GM12878 (cell line): Measurements from ENCODE around the gene CD8B. TPM values are rescaled to one million over a fixed set of nuclear protein-coding genes. Genes with fewer than 3 reads are reported as not detected.

ENCODE experiments used
- ATAC-seq: fragments of 200-7000 bp; cut with Tn5 transposase; 3 replicates; pipeline ENCODE4 v1.9.1; 2020; ENCODE audit warnings: mild to moderate bottlenecking, moderate library complexity
- BruUV-seq: library from RNA; stranded (reverse); fragments of 400-500 nt; replicated peaks from 2 replicates; lab custom pipeline; 2021; lab: Mats Ljungman, UMichigan
- CTCF ChIA-PET: fragments of 300-600 bp; sonication (Branson Sonifier 250); formaldehyde crosslinking; extraction: SDS; loops from one replicate; lab custom pipeline; 2021; ENCODE audit warnings: inconsistent platforms; lab: Yijun Ruan, JAX
- POLR2A ChIA-PET: fragments of 350-600 bp; formaldehyde crosslinking; extraction: SDS; loops from one replicate; lab custom pipeline; 2021; ENCODE audit warnings: inconsistent platforms; lab: Charles Lee
- RAD21 ChIA-PET: fragments of 300-600 bp; sonication (Branson Sonifier 250); formaldehyde crosslinking; loops from one replicate; lab custom pipeline; 2023; ENCODE audit warnings: antibody characterized with exemption; ENCODE audit not compliant: unreplicated experiment; lab: Charles Lee
- SMC1A ChIA-PET: fragments of 300-600 bp; sonication (Branson Sonifier 250); formaldehyde crosslinking; loops from one replicate; lab custom pipeline; 2023; ENCODE audit not compliant: unreplicated experiment, uncharacterized antibody; lab: Charles Lee
- DNase-seq: peaks from one replicate; pipeline ENCODE4 v3.0.0-alpha.2; 2011; ENCODE audit warnings: low read depth, low spot score
- FAIRE-seq: peaks from 3 replicates; lab custom pipeline; 2011; peaks lifted over from hg19 to GRCh38; lab: Jason Lieb, UNC
- H2AFZ ChIP-seq: 2 replicates; pipeline ENCODE4 v1.6.0; 2011; ENCODE audit warnings: low read depth, low read length, control low read depth; ENCODE audit not compliant: control insufficient read depth
- H3K27ac ChIP-seq: 2 replicates; pipeline ENCODE4 v1.5.1; 2011; ENCODE audit warnings: control low read depth; ENCODE audit not compliant: control insufficient read depth, insufficient read depth
- H3K27me3 ChIP-seq, 2 experiments: replicated peaks in 1 of 2; 2 replicates each; pipeline versions ENCODE4 v1.6.0 to v1.6.1; 2011; ENCODE audit warnings: low read length in 1 of 2; ENCODE audit not compliant: control insufficient read depth in 2 of 2, insufficient read depth in 2 of 2
- H3K36me3 ChIP-seq, 2 experiments: 2 replicates each; pipeline ENCODE4 v1.5.1; 2011; ENCODE audit warnings: low read length in 1 of 2; ENCODE audit not compliant: control insufficient read depth in 2 of 2, insufficient read depth in 2 of 2
- H3K4me1 ChIP-seq: 2 replicates; pipeline ENCODE4 v1.6.1; 2011; ENCODE audit warnings: mild to moderate bottlenecking, low read length, moderate library complexity, mixed read lengths; ENCODE audit not compliant: control insufficient read depth, insufficient read depth
- H3K4me2 ChIP-seq: 2 replicates; pipeline ENCODE4 v1.6.0; 2011; ENCODE audit warnings: control low read depth; ENCODE audit not compliant: control insufficient read depth, insufficient read depth
- H3K4me3 ChIP-seq: fragments of 200-600 bp; sonication (generic); 2 replicates; pipeline ENCODE4 v1.5.1; 2016
- H3K79me2 ChIP-seq: 2 replicates; pipeline ENCODE4 v1.6.0; 2011; ENCODE audit warnings: low read length; ENCODE audit not compliant: control insufficient read depth, insufficient read depth
- H3K9ac ChIP-seq: 2 replicates; pipeline ENCODE4 v1.8.0; 2011; ENCODE audit warnings: low read length, control low read depth, mixed read lengths; ENCODE audit not compliant: control insufficient read depth, insufficient read depth
- H3K9me3 ChIP-seq: replicated peaks from 3 replicates; pipeline ENCODE4 v1.5.1; 2011; ENCODE audit warnings: mild to moderate bottlenecking, low read length; ENCODE audit not compliant: control insufficient read depth, insufficient read depth
- H4K20me1 ChIP-seq: 2 replicates; pipeline ENCODE4 v1.6.0; 2011; ENCODE audit not compliant: control insufficient read depth, insufficient read depth
- BCLAF1 ChIP-seq: fragments of 450-650 bp; IDR thresholded peaks from 2 replicates; pipeline ENCODE4 v1.6.1; 2017; ENCODE audit warnings: antibody characterized with exemption, mild to moderate bottlenecking, moderate library complexity
- FOS ChIP-seq: IDR thresholded peaks from 3 replicates; pipeline ENCODE4 v1.6.1; 2011; ENCODE audit warnings: borderline replicate concordance; ENCODE audit not compliant: insufficient read length; ENCODE audit errors: extremely low read depth
- JUNB ChIP-seq: IDR thresholded peaks from 2 replicates; pipeline ENCODE4 v1.6.1; 2016; ENCODE audit warnings: antibody characterized with exemption, mild to moderate bottlenecking
- JUND ChIP-seq: IDR thresholded peaks from 2 replicates; pipeline ENCODE4 v1.6.1; 2012; ENCODE audit warnings: low read depth, mild to moderate bottlenecking, low read length, improper control_type of control experiment, moderate library complexity
- KDM1A ChIP-seq: fragments of 200-600 bp; sonication (generic); IDR thresholded peaks from 2 replicates; pipeline ENCODE4 v1.6.1; 2016; ENCODE audit warnings: borderline replicate concordance
- MEF2A ChIP-seq: IDR thresholded peaks from 2 replicates; pipeline ENCODE4 v1.6.1; 2011; ENCODE audit warnings: low read depth, mild to moderate bottlenecking, low read length, moderate library complexity; ENCODE audit not compliant: insufficient read depth
- MEF2B ChIP-seq: fragments of 450-650 bp; IDR thresholded peaks from 2 replicates; pipeline ENCODE4 v1.6.1; 2018; ENCODE audit warnings: mild to moderate bottlenecking, moderate library complexity; ENCODE audit not compliant: partially characterized antibody, poor library complexity, severe bottlenecking
- PML ChIP-seq: IDR thresholded peaks from 2 replicates; pipeline ENCODE4 v1.6.1; 2012; ENCODE audit warnings: low read length, inconsistent platforms
- POU2F2 ChIP-seq: IDR thresholded peaks from 3 replicates; pipeline ENCODE4 v1.6.1; 2011; ENCODE audit warnings: low read depth, mild to moderate bottlenecking, low read length, borderline replicate concordance
- RELB ChIP-seq: fragments of 450-650 bp; IDR thresholded peaks from 2 replicates; pipeline ENCODE4 v1.6.1; 2017; ENCODE audit warnings: low read depth, mild to moderate bottlenecking, moderate library complexity
- SMC3 ChIP-seq: IDR thresholded peaks from 2 replicates; pipeline ENCODE4 v1.6.1; 2011; ENCODE audit warnings: low read length, improper control_type of control experiment, borderline replicate concordance
- SUPT20H ChIP-seq: IDR thresholded peaks from 2 replicates; pipeline ENCODE4 v1.6.1; 2011; ENCODE audit warnings: low read depth, mild to moderate bottlenecking, low read length, moderate library complexity, borderline replicate concordance; ENCODE audit not compliant: control insufficient read depth
- TAF1 ChIP-seq: IDR thresholded peaks from 2 replicates; pipeline ENCODE4 v1.6.1; 2011; ENCODE audit warnings: mild to moderate bottlenecking, low read depth, low read length, borderline replicate concordance
- YBX1 ChIP-seq: fragments of 450-650 bp; IDR thresholded peaks from 2 replicates; pipeline ENCODE4 v1.6.1; 2016; ENCODE audit warnings: antibody characterized with exemption
- ZNF622 ChIP-seq: fragments of 450-650 bp; IDR thresholded peaks from 2 replicates; pipeline ENCODE4 v1.6.1; 2017; ENCODE audit warnings: mild to moderate bottlenecking, inconsistent platforms
- ZSCAN29 ChIP-seq: fragments of 450-650 bp; IDR thresholded peaks from 2 replicates; pipeline ENCODE4 v1.6.1; 2017; ENCODE audit warnings: mild to moderate bottlenecking, moderate library complexity
- WGBS: methylation state at CpG from one replicate; pipeline ENCODE4 v1.1.6; 2016; ENCODE audit warnings: low lambda C conversion rate; ENCODE audit not compliant: insufficient replicate concordance, insufficient coverage; ENCODE audit errors: missing lambda C conversion rate; 5-methylcytosine and 5-hydroxymethylcytosine counted together
- in situ Hi-C: fragments of 300-500 bp; cut with MboI; formaldehyde crosslinking; loops from 9 replicates; pipeline ENCODE4 v1.14.3; 2018; ENCODE audit warnings: mixed read lengths
- intact Hi-C: fragments of 100-400 bp; cut with micrococcal nuclease; formaldehyde crosslinking; loops from one replicate; pipeline ENCODE4 v1.14.2; 2022; ENCODE audit not compliant: unreplicated experiment
- polyA plus RNA-seq, 11 experiments: library from polyadenylated mRNA; depleted of rRNA in 4 of 11; unstranded in 6 of 11; stranded (reverse) in 5 of 11; fragments of >200 nt; fragmentation: Nextera tagmentation in 4 of 11; fragmentation: Illumina TruSeq in 1 of 11; extraction: Ambion mirVana in 4 of 11; extraction: Trizol in 1 of 11; gene quantifications; 1 replicate in 1 of 11; 2 replicates in 10 of 11; pipeline versions ENCODE4 v1.2.1 to v1.2.3, GENCODE V29; 2011 to 2016; ENCODE audit warnings: inconsistent platforms in 2 of 11, missing spikeins in 2 of 11, low read depth in 1 of 11
- total RNA-seq, 4 experiments: library from RNA; depleted of rRNA in 3 of 4; stranded (reverse); fragments of >200 nt in 3 of 4; fragmentation: Illumina TruSeq in 1 of 4; extraction: Trizol in 1 of 4; gene quantifications; 2 replicates each; pipeline versions ENCODE4 v1.2.1 to v1.2.3, GENCODE V29; 2013 to 2021
- TF ChIP-seq, protein P1 (sequence below): IDR thresholded peaks from 2 replicates; pipeline ENCODE4 v1.6.1; 2011; ENCODE audit warnings: borderline replicate concordance, low read depth, mild to moderate bottlenecking, moderate library complexity, mixed read lengths, low read length; ENCODE audit not compliant: insufficient read depth; ENCODE audit errors: extremely low read length

CD8B gene
- total and polyA plus RNA-seq, 10 of the 15 experiments (the other 5 are each of a cell fraction or from before 2014, with no cell fraction given): 0.21 TPM; not detected in 9

DNA sequence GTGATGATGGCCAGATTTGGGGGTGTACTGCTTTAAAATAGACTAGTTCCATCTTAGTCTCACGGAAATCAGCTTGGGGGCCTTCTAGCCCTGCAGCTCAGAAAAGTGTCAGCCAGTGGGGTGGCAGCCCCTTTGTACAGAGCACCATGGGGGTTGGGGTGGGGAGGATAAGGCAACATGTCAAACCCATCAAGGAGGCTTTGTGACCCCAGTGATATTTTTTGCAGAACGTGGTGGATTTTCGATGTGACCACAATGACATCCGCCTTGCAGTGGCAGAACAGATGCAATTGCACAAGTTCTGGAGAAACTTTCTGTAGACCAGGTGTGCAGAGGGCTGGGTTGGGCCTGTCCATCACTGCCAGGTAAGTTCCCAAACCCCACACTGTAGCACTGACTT is 67.9 kb downstream of the CD8B start (continued):
- TF ChIP-seq TAF1 (no peak), BCLAF1 (no peak), JUND (no peak), MEF2B (no peak), MEF2A (no peak), SMC3 (no peak)
- TF ChIP-seq, protein P1, sequence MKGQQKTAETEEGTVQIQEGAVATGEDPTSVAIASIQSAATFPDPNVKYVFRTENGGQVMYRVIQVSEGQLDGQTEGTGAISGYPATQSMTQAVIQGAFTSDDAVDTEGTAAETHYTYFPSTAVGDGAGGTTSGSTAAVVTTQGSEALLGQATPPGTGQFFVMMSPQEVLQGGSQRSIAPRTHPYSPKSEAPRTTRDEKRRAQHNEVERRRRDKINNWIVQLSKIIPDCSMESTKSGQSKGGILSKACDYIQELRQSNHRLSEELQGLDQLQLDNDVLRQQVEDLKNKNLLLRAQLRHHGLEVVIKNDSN: no peak

DNA sequence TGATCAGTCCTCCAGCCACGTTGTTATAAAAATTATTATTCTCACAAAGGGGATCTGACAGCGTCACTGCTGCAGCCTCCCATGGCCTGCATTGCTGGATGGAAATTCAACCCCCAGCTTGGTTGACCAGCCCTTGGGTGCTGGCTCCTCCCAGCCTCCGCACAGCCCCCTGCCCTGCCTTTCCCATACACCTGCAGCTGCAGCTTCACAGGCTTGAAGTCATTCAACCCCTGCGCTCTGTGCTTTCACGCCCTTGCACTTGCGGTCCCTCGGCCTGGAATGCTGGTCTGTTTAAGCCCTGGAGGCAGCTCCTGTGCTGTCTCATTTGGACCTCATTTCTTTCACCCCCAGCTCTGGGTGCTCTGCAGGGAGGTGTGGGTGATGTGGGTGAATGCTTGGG is 70.1 kb downstream of the CD8B start:
- Histone ChIP-seq H3K36me3 (no peaks in the 10 kb centered on the region), H4K20me1 (no peaks in the 10 kb centered on the region), H3K79me2 (no peaks in the 10 kb centered on the region), H2AFZ (no peak overlapping the region), H3K4me1 (no peaks in the 10 kb centered on the region), H3K9me3 (peaks cover 5% of the 10 kb centered on the region), H3K4me3 (no peak overlapping the region), H3K27me3 (peaks cover 9 to 21% of the 10 kb centered on the region in 2 experiments), H3K9ac (no peak overlapping the region), H3K27ac (no peak overlapping the region), H3K4me2 (no peak overlapping the region)
- FAIRE-seq (no peak), ATAC-seq (no peak), DNase-seq (no peak)
- BruUV-seq: no TSS peak
- in situ Hi-C loops: no loop called here
- ChIA-PET RAD21 (no interaction called here), SMC1A (no interaction called here), CTCF (no interaction called here), POLR2A (no interaction called here)
- intact Hi-C loops: no loop called here
- 49% methylated on average over 7 of the region's 7 CpGs for WGBS
- no peak for TF ChIP-seq POU2F2
- TF ChIP-seq SUPT20H: no peak
- no peak for TF ChIP-seq RELB
- TF ChIP-seq JUNB: no peak
- TF ChIP-seq ZNF622: no peak
- TF ChIP-seq ZSCAN29: no peak
- no peak for TF ChIP-seq PML
- TF ChIP-seq YBX1: no peak
- no peak for TF ChIP-seq FOS
- TF ChIP-seq KDM1A: no peak
- TF ChIP-seq TAF1: no peak
